Thyroid gland (tissue), 4 donors: ENCODE measurements around the gene SREBF1. TPM values are rescaled to one million over a fixed set of nuclear protein-coding genes. Genes with fewer than 3 reads are reported as not detected.
"Not testable (repeated sequence)": the region's sequence is repeated elsewhere in the genome, so short reads cannot be mapped to it uniquely, and the experiment has no call there.

Experiments used
- DNase-seq, 2 donors: peaks; one replicate each; pipeline ENCODE4 v3.0.0-alpha.2; 2019
- H3K27ac ChIP-seq, 3 donors: fragments of 200-600 bp; sonication (generic); 1 replicate in 2 of 3; 2 replicates in 1 of 3; pipeline ENCODE4 v1.5.1; 2016 to 2019; ENCODE audit warnings: mild to moderate bottlenecking in 1 of 3, moderate library complexity in 1 of 3
- H3K27me3 ChIP-seq: fragments of 200-600 bp; sonication (generic); one replicate; pipeline ENCODE4 v1.5.1; 2019
- H3K36me3 ChIP-seq, 2 donors: fragments of 200-600 bp; sonication (generic); one replicate each; pipeline ENCODE4 v1.5.1; 2016 to 2019
- H3K4me1 ChIP-seq, 2 donors: fragments of 200-600 bp; sonication (generic); one replicate each; pipeline ENCODE4 v1.5.1; 2017 to 2019
- H3K4me3 ChIP-seq, 3 donors: fragments of 200-600 bp; sonication (generic); replicated peaks in 1 of 3; 1 replicate in 2 of 3; 2 replicates in 1 of 3; pipeline ENCODE4 v1.5.1; 2016; ENCODE audit warnings: mild to moderate bottlenecking in 1 of 3
- H3K9me3 ChIP-seq: fragments of 200-600 bp; sonication (generic); one replicate; pipeline ENCODE4 v1.5.1; 2017
- CTCF ChIP-seq, 6 experiments: fragments of 200-600 bp in 3 of 6; fragments of 450-650 bp in 3 of 6; sonication (generic) in 3 of 6; IDR thresholded peaks; one replicate each; pipeline ENCODE4 v1.5.1; 2016 to 2019; ENCODE audit warnings: antibody characterized with exemption in 6 of 6, mild to moderate bottlenecking in 2 of 6, inconsistent platforms in 1 of 6, moderate library complexity in 1 of 6
- POLR2A ChIP-seq, 2 donors: fragments of 450-650 bp; IDR thresholded peaks; one replicate each; pipeline ENCODE4 v1.6.1; 2017; ENCODE audit warnings: antibody characterized with exemption in 2 of 2, mild to moderate bottlenecking in 2 of 2, moderate library complexity in 1 of 2
- WGBS, 2 donors: methylation state at CpG; one replicate each; pipeline ENCODE4 v1.1.5; 2017; 5-methylcytosine and 5-hydroxymethylcytosine counted together
- intact Hi-C: fragments of 100-400 bp; cut with DNase I; formaldehyde crosslinking; loops from one replicate; pipeline ENCODE4 v1.15.1; 2023
- total RNA-seq, 4 donors: library from RNA; depleted of rRNA; stranded (reverse); fragments of >200 nt; gene quantifications; one replicate each; pipeline ENCODE4 v1.2.3, GENCODE V29; 2016

SREBF1 gene
- total RNA-seq, 4 donors from 2014 or later = 44.6 to 89.4 (median 63.0) TPM

GRCh38 chr17:17810084-17810894 is 26.5 kb downstream of the SREBF1 start:
- Histone ChIP-seq H3K4me1 (peaks cover 32 to 52% of the 10 kb centered on the region in 2 donors), H3K9me3 (no peaks in the 10 kb centered on the region), H3K27ac (peak overlapping the region; percentile 64 to 88 (median 83)), H3K27me3 (no peaks in the 10 kb centered on the region), H3K4me3 (peak overlapping the region in 1 of 3 donors; percentile 17), H3K36me3 (peaks cover 0 to 16% of the 10 kb centered on the region in 2 donors)
- TF ChIP-seq CTCF (IDR thresholded peaks at IDR 0.05) (no peak), POLR2A (IDR thresholded peaks at IDR 0.05) (no peak)
- intact Hi-C loops = loop anchor here (10.0 kb wide), 1 partner anchor 105 kb away; no protein-coding TSS in a partner anchor
- peak; percentile 85 to 86 for DNase-seq
- 49 to 51% methylated on average over 25 to 33 of the region's 68 CpGs for WGBS, 2 donors

DNA sequence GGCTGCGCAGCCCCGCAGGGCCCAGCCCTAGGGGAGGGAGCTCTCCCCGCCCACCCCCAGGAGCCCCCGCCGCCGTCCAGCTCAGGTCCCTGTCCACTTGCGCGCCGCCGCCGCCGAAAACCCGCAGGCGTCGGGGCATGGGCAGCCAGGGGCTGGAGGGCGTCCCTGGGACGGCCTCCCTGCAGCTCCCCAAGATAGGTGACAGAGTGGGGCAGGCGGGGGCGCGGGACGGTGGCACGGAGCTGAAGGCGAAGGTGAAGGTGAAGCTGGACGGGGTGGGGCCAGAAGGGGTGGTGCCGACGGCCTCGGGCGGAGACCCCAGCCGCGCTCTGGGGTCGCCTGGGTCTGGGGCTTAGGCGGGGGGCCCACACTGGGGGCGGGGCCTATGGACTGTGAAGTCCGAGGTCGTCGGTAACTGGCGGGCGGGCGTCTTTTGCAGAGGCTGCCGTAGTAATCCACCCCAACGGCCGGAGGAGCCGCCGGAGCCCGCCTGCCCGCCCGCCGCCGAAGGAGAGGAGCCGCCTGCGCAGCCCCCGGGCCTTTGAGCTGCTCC is 27.2 kb downstream of the SREBF1 start:
- TF ChIP-seq CTCF (IDR thresholded peaks at IDR 0.05) = no peak
- TF ChIP-seq POLR2A (IDR thresholded peaks at IDR 0.05) = no peak
- Histone ChIP-seq H3K4me1 (peaks cover 32 to 45% of the 10 kb centered on the region in 2 donors), H3K4me3 (peak overlapping the region in 1 of 3 donors; percentile 17), H3K27ac (peak overlapping the region; percentile 64 to 88 (median 83)), H3K27me3 (no peaks in the 10 kb centered on the region), H3K36me3 (peaks cover 0 to 12% of the 10 kb centered on the region in 2 donors), H3K9me3 (no peaks in the 10 kb centered on the region)
- no peak for DNase-seq
- 54 to 74% methylated on average over 6 to 23 of the region's 52 CpGs for WGBS, 2 donors
- intact Hi-C loops = loop anchor here (5.0 to 10.0 kb wide), 2 partner anchors 105 to 127 kb away; partner anchors contain the start of gene RAI1

- Histone ChIP-seq H3K4me1 (peaks cover 32 to 38% of the 10 kb centered on the region in 2 donors), H3K36me3 (peaks cover 1 to 11% of the 10 kb centered on the region in 2 donors)
- intact Hi-C loops = loop anchor here (5.0 kb wide), 1 partner anchor 127 kb away; the partner anchor contains the start of gene RAI1
Observed at GRCh38 chr17:17808706-17809432, 27.9 kb downstream of the SREBF1 start.

DNA sequence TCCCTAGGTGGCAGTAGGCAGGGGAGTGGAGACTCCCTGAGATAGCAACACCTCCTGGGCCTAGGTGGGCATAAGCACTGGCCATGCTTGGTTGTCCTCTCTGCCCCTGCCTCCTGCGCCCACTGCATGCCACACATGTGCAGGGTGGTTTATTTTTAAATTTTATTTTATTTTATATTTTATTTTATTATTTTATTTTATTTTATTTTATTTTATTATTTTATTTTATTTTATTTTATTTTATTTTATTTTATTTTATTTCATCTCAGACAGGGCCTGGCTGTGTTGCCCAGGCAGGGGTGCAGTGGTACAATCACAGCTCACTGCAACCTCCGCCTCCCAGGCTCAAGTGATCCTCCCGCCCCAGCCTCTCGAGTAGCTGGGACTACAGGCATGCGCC is 28.6 kb downstream of the SREBF1 start:
- not testable (repeated sequence) for DNase-seq
- H3K36me3 ChIP-seq = peaks cover 8 to 12% of the 10 kb centered on the region in 2 donors
- intact Hi-C loops = loop anchor here (5.0 kb wide), 1 partner anchor 126 kb away; the partner anchor contains the start of gene RAI1

More at GRCh38 chr17:17808706-17809432, 27.9 kb downstream of the SREBF1 start:
- DNase-seq = peak; percentile 62 to 71
- Histone ChIP-seq H3K9me3 (no peaks in the 10 kb centered on the region), H3K27me3 (no peaks in the 10 kb centered on the region), H3K4me3 (no peak overlapping the region), H3K27ac (peak overlapping the region in 1 of 3 donors; percentile 64)
- 51 to 53% methylated on average over 15 of the region's 15 CpGs for WGBS, 2 donors
- TF ChIP-seq CTCF (IDR thresholded peaks at IDR 0.05) (no peak), POLR2A (IDR thresholded peaks at IDR 0.05) (no peak)

GRCh38 chr17:17807440-17807839 is 29.3 kb downstream of the SREBF1 start:
- H3K36me3 ChIP-seq = peaks cover 8 to 12% of the 10 kb centered on the region in 2 donors
- DNase-seq = no peak
- TF ChIP-seq CTCF (IDR thresholded peaks at IDR 0.05) (no peak), POLR2A (IDR thresholded peaks at IDR 0.05) (no peak)
- H3K27ac ChIP-seq = no peak overlapping the region
- no peaks in the 10 kb centered on the region for H3K9me3 ChIP-seq
- no peaks in the 10 kb centered on the region for H3K27me3 ChIP-seq
- H3K4me1 ChIP-seq = peaks cover 32 to 37% of the 10 kb centered on the region in 2 donors
- intact Hi-C loops = loop anchor here (5.0 kb wide), 1 partner anchor 125 kb away; the partner anchor contains the start of gene RAI1
- 100% methylated on average over 4 to 5 of the region's 5 CpGs for WGBS, 2 donors
- H3K4me3 ChIP-seq = no peak overlapping the region

More for the DNA sequence above, 28.6 kb downstream of the SREBF1 start:
- 93 to 98% methylated on average over 5 of the region's 5 CpGs for WGBS, 2 donors
- H3K9me3 ChIP-seq, H3K27me3 ChIP-seq, H3K27ac ChIP-seq, H3K4me3 ChIP-seq: not testable (repeated sequence)
- H3K4me1 ChIP-seq = peaks cover 32 to 37% of the 10 kb centered on the region in 2 donors
